ENCODE data around the gene PIRT. TPM values are rescaled to one million over a fixed set of nuclear protein-coding genes. Genes with fewer than 3 reads are reported as not detected.

Gene PIRT
- total RNA-seq, 1 experiment from 2014 or later, result not detected

- no peak for DNase-seq (ENCODE audit: extremely low read depth, low read depth)
These were observed 13.0 kb downstream of the PIRT start for GRCh38 chr17:10824874-10825273.

GRCh38 chr17:10821770-10822169 is 16.1 kb downstream of the PIRT start:
- no peak for DNase-seq (ENCODE audit: extremely low read depth, low read depth)

- no peak for DNase-seq (ENCODE audit: extremely low read depth, low read depth)
These were observed 16.8 kb downstream of the PIRT start for GRCh38 chr17:10821054-10821453.

GRCh38 chr17:10815319-10815718 is 22.6 kb downstream of the PIRT start:
- no peak for DNase-seq (ENCODE audit: extremely low read depth, low read depth)

- DNase-seq (ENCODE audit: extremely low read depth, low read depth), result no peak
These were observed 23.8 kb downstream of the PIRT start for GRCh38 chr17:10814075-10814474.

GRCh38 chr17:10812674-10813073 is 25.2 kb downstream of the PIRT start:
- no peak for DNase-seq (ENCODE audit: extremely low read depth, low read depth)

- no peak for DNase-seq (ENCODE audit: extremely low read depth, low read depth)
These were observed 28.3 kb downstream of the PIRT start for GRCh38 chr17:10809605-10810004.

- no peak for DNase-seq (ENCODE audit: extremely low read depth, low read depth)
These were observed 30.2 kb downstream of the PIRT start for GRCh38 chr17:10807704-10808128.

GRCh38 chr17:10806545-10807262 is 31.2 kb downstream of the PIRT start:
- DNase-seq (ENCODE audit: extremely low read depth, low read depth), result no peak

GRCh38 chr17:10805911-10806310 is 32.0 kb downstream of the PIRT start:
- DNase-seq (ENCODE audit: extremely low read depth, low read depth), result no peak

- DNase-seq (ENCODE audit: extremely low read depth, low read depth), result no peak
These were observed 33.3 kb downstream of the PIRT start for GRCh38 chr17:10804546-10804945.

- DNase-seq (ENCODE audit: extremely low read depth, low read depth), result no peak
These were observed 33.9 kb downstream of the PIRT start, which contains the start of gene TMEM238L for GRCh38 chr17:10803830-10804475. TSS of gene TMEM238L (minus strand) at chr17:10804099. CDS start at chr17:10803963, 136 bp downstream.

- no peak for DNase-seq (ENCODE audit: extremely low read depth, low read depth)
These were observed 34.5 kb downstream of the PIRT start for GRCh38 chr17:10803350-10803749.

- DNase-seq (ENCODE audit: extremely low read depth, low read depth), result no peak
These were observed 35.2 kb downstream of the PIRT start for GRCh38 chr17:10802496-10803284.

- no peak for DNase-seq (ENCODE audit: extremely low read depth, low read depth)
These were observed 38.5 kb downstream of the PIRT start for GRCh38 chr17:10799407-10799806.

- no peak for DNase-seq (ENCODE audit: extremely low read depth, low read depth)
These were observed 39.0 kb downstream of the PIRT start for GRCh38 chr17:10798910-10799309.

GRCh38 chr17:10798332-10798749 is 39.5 kb downstream of the PIRT start:
- no peak for DNase-seq (ENCODE audit: extremely low read depth, low read depth)

- no peak for DNase-seq (ENCODE audit: extremely low read depth, low read depth)
These were observed 40.2 kb downstream of the PIRT start for GRCh38 chr17:10797476-10798328.

- DNase-seq (ENCODE audit: extremely low read depth, low read depth), result no peak
These were observed 44.1 kb downstream of the PIRT start for GRCh38 chr17:10793816-10794215.

GRCh38 chr17:10793256-10793655 is 44.6 kb downstream of the PIRT start:
- DNase-seq (ENCODE audit: extremely low read depth, low read depth), result no peak
